ENCODE measurements around the gene FGF8. TPM values are rescaled to one million over a fixed set of nuclear protein-coding genes. Genes with fewer than 3 reads are reported as not detected.

FGF8 gene
- polyA plus RNA-seq, 3 donors, result not detected

DNA sequence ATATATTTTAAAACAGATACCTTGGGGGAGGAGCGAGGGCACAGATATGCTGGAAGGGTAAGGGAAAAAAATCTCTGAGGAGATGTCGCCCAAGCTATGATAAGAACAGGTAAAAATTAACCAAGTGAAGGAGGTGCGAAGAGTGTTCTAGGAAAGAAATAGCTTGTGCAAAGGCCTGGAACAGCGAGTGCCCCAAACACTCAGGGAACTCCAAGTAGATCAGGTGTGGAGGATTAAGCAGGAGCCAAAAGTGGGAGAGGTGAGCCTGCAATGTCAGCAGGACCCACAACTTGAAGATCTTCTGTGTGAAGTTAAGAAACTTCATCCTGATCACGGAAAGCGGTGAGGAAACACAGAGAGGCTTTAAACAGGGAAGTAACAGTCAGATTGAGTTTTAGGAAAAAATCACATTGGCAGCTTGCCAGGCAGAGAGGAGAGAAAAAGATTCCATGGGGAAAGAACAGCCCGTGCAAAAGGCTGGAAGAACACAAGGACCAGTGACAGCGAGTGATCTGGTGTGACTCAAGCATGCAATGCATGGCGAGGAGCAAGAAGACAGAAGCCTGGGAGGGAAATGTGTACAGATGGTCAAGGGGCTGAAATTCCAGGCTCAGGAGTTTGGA is 30.7 kb downstream of the FGF8 start:
- Histone ChIP-seq H3K4me2 (replicated peaks; ENCODE audit: extremely low read depth, low read length, poor library complexity, severe bottlenecking) (no peak overlapping the region), H3K79me2 (ENCODE audit: insufficient read depth, low read length) (no peaks in the 10 kb centered on the region), H4K20me1 (ENCODE audit: insufficient read depth, low read length) (no peaks in the 10 kb centered on the region), H3K36me3 (replicated peaks in 1 of 2; ENCODE audit: control insufficient read depth in 1 of 2, insufficient read depth in 2 of 2, low read length in 2 of 2) (no peaks in the 10 kb centered on the region), H2AFZ (ENCODE audit: insufficient read depth, low read depth, low read length, poor library complexity, severe bottlenecking) (no peak overlapping the region), H3K27me3 (ENCODE audit: control insufficient read depth in 2 of 2, insufficient read depth in 2 of 2, low read length in 2 of 2) (peaks cover 0 to 7% of the 10 kb centered on the region in 2 donors), H3K9me3 (replicated peaks in 1 of 2; ENCODE audit: control insufficient read depth in 1 of 2, insufficient read depth in 1 of 2, low read length in 2 of 2) (no peaks in the 10 kb centered on the region), H3K9ac (ENCODE audit: insufficient read depth, low read length, poor library complexity, severe bottlenecking) (no peak overlapping the region), H3K4me3 (replicated peaks in 1 of 3; ENCODE audit: low read depth in 2 of 3, low read length in 3 of 3) (no peak overlapping the region), H3K4me1 (ENCODE audit: control insufficient read depth in 1 of 2, insufficient read depth in 2 of 2, low read length in 2 of 2) (no peaks in the 10 kb centered on the region), H3K27ac (ENCODE audit: low read depth in 1 of 2, low read length in 2 of 2) (no peak overlapping the region)
- no peak overlapping the region for H3K27ac Mint-ChIP-seq
- no peak for DNase-seq
- intact Hi-C loops (cut with micrococcal nuclease), result no loop called here
- no peaks in the 10 kb centered on the region for H3K36me3 Mint-ChIP-seq
- 76% methylated on average over 8 of the region's 9 CpGs for WGBS (ENCODE audit: insufficient coverage)
- no peaks in the 10 kb centered on the region for H3K9me3 Mint-ChIP-seq
- H3K4me1 Mint-ChIP-seq, result no peaks in the 10 kb centered on the region
- TF ChIP-seq, protein P1, sequence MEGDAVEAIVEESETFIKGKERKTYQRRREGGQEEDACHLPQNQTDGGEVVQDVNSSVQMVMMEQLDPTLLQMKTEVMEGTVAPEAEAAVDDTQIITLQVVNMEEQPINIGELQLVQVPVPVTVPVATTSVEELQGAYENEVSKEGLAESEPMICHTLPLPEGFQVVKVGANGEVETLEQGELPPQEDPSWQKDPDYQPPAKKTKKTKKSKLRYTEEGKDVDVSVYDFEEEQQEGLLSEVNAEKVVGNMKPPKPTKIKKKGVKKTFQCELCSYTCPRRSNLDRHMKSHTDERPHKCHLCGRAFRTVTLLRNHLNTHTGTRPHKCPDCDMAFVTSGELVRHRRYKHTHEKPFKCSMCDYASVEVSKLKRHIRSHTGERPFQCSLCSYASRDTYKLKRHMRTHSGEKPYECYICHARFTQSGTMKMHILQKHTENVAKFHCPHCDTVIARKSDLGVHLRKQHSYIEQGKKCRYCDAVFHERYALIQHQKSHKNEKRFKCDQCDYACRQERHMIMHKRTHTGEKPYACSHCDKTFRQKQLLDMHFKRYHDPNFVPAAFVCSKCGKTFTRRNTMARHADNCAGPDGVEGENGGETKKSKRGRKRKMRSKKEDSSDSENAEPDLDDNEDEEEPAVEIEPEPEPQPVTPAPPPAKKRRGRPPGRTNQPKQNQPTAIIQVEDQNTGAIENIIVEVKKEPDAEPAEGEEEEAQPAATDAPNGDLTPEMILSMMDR (IDR thresholded peaks at IDR 0.05), result no peak
- H3K27me3 Mint-ChIP-seq (ENCODE audit: low read depth in 3 of 3), result peaks cover 24 to 39% (median 24%) of the 10 kb centered on the region in 3 donors
- H3K4me3 Mint-ChIP-seq, result no peak overlapping the region

DNA sequence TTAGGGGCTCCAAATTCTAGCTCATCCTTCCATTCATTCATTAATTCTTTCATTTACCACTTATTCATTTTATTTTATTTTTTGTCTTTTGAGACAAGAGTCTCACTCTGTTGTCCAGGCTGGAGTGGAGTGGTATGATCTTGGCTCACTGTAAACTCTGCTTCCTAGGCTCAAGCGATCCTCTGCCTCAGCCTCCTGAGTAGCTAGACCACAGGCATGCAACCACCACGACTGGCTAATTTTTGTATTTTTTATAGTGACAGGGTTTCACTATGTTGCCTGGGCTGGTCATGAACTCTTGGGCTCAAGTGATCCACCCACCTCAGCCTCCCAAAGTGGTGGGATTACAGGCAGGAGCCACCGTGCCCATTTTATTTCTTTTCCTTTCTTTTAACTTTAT is 31.6 kb downstream of the FGF8 start:
- H3K4me3 ChIP-seq (replicated peaks in 1 of 3; ENCODE audit: low read depth in 2 of 3, low read length in 3 of 3), result no peak overlapping the region
- TF ChIP-seq, protein P1 (IDR thresholded peaks at IDR 0.05), result no peak
- no peaks in the 10 kb centered on the region for H3K9me3 ChIP-seq (replicated peaks in 1 of 2; ENCODE audit: control insufficient read depth in 1 of 2, insufficient read depth in 1 of 2, low read length in 2 of 2)
- Mint-ChIP-seq H3K9me3 (no peaks in the 10 kb centered on the region), H3K4me3 (no peak overlapping the region), H3K27ac (no peak overlapping the region), H3K27me3 (ENCODE audit: low read depth in 3 of 3) (peaks cover 27 to 43% (median 28%) of the 10 kb centered on the region in 3 donors), H3K36me3 (no peaks in the 10 kb centered on the region), H3K4me1 (no peaks in the 10 kb centered on the region)
- no peak overlapping the region for H3K9ac ChIP-seq (ENCODE audit: insufficient read depth, low read length, poor library complexity, severe bottlenecking)
- intact Hi-C loops (cut with micrococcal nuclease), result no loop called here
- H3K36me3 ChIP-seq (replicated peaks in 1 of 2; ENCODE audit: control insufficient read depth in 1 of 2, insufficient read depth in 2 of 2, low read length in 2 of 2), result no peaks in the 10 kb centered on the region
- H4K20me1 ChIP-seq (ENCODE audit: insufficient read depth, low read length), result no peaks in the 10 kb centered on the region
- no peaks in the 10 kb centered on the region for H3K79me2 ChIP-seq (ENCODE audit: insufficient read depth, low read length)
- peaks cover 0 to 7% of the 10 kb centered on the region in 2 donors for H3K27me3 ChIP-seq (ENCODE audit: control insufficient read depth in 2 of 2, insufficient read depth in 2 of 2, low read length in 2 of 2)
- H3K27ac ChIP-seq (ENCODE audit: low read depth in 1 of 2, low read length in 2 of 2), result no peak overlapping the region
- no peak overlapping the region for H2AFZ ChIP-seq (ENCODE audit: insufficient read depth, low read depth, low read length, poor library complexity, severe bottlenecking)
- no peak overlapping the region for H3K4me2 ChIP-seq (replicated peaks; ENCODE audit: extremely low read depth, low read length, poor library complexity, severe bottlenecking)
- WGBS (ENCODE audit: insufficient coverage), result no CpG with 5 or more reads among the region's 3 CpGs
- H3K4me1 ChIP-seq (ENCODE audit: control insufficient read depth in 1 of 2, insufficient read depth in 2 of 2, low read length in 2 of 2), result no peaks in the 10 kb centered on the region
- DNase-seq, result no peak
